Activated naive CD4-positive, alpha-beta T cell treated with Interleukin-2 at 50 U/mL for 16 hours (primary cell): ENCODE data around the gene TSR2.
"Not testable (repeated sequence)": the region's sequence is repeated elsewhere in the genome, so short reads cannot be mapped to it uniquely, and the experiment has no call there.

Experiments
- DNase-seq: peaks from one replicate; pipeline ENCODE4 v3.0.0-alpha.2; 2020

TSR2 gene

DNA sequence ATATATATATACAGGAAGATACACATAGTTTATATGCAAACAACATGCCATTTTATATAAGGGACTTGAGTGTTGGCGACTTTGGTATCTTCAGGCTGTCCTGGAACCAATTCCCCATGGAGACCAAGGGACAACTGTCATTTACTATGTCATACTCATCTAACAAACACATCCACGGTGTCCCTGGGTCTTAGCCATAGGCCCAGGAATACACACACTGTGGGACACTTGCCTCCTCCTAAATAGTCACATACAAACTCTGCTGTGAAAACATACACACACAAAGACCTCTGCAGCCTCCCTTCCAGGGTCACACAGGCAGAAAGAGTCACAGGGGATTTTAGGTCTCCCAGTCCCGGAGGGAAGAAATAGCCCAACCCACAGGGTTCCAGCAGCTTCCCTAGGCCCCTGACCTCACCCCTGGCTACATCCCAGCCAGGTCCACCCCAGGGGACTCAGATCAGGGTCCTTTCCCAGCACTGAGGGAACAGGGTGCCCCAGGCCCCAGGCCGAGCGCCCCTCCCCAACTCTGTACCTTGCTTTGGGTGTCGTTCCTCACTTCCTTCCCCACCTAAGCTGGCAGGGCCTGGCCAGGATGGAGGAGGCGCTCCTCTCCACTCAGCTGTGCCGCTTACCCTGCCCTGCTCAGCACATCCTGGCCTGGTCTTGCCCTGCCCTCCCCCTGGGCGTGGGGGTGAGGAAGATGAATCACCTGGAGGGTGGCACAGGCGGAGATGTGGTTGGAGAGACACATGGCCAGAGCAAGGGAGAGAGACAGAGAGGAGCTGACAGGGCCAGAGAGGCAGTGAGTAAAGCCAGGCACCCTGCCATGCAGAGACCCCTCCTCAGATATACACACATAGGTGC lies 34.0 kb downstream of the TSR2 start:
- no peak for DNase-seq

DNA sequence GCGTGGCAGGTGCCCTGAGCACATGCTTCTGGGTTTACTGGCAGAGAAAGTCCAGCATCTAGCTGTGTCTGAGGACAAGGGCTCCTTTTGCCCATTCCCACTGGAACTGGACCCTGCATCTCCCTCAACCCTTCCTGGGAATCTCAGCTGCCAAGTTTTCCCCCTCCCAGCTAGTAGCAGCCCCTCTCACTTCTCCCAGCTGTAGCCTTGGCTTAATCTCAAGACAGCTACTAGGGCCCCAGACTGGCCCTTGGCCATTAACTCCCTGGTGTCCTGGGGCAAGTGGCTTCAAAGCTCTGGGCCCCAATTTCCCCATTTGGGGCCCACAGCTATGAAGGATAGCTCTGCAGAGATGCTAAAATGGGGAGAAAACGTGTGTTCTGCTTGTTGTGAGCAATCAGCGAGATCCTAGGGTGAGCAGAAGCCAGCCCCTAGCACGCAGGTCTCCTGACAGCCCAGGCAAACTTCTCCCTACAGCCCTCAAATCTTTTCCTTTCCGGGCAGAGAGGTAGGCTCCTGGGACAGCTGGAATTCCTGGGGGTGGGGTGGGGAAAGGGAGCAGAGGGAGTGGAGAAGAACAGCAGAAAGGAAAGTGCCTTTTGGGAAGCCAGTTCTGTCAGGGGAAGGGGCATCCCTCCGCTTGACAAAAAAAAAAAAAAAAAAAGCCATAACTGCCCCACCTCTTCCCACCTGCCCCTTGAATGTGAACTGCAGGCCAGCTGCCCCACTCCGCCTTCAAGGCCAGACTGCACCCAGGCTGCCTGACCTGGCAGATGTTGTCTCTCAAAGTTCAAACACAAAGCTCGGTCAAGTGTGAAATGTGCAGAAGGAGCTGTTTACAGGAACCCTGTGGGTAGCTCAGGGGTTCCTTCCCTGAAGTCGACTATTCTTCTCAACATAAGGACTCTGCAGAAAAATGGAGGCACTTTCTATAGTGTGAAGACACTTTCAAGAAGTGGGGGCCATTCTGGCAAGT lies 39.2 kb downstream of the TSR2 start:
- DNase-seq = no peak

DNA sequence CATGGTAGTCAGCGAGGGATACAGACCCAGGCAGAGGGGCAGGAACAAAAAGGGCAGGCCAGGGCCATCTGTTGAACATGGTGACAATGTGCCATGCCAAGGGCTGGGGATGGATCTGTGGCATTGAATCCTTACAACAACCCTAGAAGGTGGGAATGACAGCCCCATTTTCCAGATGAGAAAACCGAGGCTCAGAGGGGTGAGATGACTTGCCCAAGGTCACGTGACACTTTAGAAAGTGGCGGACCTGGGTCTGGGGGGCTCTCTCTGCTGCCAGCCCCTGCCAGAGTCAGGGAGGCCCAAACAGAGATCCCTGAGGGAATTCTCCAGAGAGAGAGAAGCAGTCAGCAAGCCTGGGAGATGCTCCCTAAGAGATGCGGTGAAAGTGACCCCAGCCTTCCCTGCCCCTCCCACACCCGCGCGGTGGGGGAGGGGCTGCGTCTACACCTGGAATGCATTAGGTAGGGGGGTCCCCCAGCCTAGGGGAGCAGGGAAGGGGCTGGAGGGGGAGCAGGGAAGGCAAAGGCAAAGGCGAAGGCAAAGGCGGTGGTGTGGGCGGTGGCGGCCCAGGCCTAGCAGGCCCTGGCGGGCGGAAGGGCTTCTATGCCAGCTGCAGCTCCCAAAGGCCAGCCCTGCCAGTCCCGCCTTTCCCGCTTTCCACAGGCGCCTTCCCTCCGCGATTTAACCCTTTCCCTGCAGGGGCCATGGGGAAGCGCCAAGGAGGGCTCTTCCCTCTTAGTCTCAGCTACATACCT lies 42.8 kb downstream of the TSR2 start:
- no peak for DNase-seq

DNA sequence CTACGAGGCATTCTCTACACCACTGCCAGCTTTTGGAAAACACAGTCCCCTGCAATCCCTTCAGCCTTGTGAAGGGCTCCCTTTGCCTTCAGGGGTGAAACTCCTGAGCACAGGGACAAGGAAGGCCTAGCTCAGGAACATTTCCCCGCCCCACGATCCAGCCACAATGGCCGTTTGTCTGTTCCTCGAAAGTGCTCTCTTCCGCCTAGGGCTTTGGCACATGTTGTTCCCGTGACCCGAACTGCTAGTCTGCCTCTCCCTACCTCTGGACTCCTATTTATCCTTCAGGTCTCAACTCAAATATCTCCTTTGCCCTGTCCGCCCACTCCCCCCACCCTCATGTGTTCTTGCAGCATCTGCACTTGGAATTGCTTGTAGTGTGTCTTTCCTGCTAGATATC lies 43.7 kb downstream of the TSR2 start:
- no peak for DNase-seq

DNA sequence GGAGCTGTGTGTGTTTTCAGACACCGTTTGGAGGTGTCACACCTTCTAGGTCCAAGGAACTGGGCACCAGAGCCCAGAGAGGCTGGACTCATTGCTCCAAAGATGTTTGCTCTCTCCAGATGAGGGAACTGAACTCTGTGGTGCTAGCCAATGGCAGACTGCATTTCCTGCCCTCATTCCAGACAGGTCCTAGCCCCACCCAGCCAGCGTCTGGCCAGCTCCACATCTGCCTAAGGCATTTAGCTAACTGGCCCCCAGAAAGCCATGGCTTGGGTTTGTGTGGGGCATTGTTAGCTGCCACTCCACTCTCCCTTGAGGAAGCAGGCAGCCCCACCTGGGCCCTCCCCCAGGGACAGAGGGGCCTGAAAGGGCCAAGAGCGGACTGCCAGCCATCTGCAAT lies 44.5 kb downstream of the TSR2 start:
- no peak for DNase-seq

DNA sequence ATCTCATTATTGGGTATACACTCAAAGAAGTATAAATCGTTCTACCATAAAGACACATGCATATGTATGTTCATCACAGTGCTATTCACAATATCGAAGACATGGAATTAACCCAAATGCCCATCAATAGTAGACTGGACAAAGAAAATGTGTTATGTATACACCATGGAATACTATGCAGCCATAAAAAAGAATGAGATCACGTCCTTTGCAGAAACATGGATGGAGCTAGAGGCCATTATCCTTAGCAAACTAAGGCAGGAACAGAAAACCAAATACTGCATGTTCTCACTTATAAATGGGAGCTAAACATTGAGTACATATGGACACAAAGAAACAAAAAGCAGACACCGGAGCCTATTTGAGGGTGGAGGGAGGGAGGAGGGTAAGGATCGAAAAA lies 49.6 kb downstream of the TSR2 start:
- DNase-seq = not testable (repeated sequence)

DNA sequence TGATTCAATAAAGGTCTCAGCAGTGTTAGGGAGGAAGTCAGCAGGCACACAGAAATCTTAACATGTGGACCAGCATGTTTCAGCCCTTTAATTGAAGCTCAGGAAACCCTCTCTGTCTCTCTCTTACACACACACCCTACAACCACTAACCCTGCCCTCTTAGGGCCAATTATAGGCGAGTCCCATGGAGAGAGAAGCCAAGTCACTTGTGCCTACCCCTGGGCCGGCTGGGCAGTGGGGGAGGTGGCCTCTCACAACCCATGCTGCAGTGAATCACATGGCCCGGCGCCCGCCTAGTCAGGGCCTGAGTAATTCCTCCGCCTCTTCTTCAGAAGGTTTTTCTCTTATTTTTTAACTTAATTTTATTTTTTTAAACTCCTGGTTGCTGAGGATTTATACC lies 52.1 kb downstream of the TSR2 start:
- no peak for DNase-seq

DNA sequence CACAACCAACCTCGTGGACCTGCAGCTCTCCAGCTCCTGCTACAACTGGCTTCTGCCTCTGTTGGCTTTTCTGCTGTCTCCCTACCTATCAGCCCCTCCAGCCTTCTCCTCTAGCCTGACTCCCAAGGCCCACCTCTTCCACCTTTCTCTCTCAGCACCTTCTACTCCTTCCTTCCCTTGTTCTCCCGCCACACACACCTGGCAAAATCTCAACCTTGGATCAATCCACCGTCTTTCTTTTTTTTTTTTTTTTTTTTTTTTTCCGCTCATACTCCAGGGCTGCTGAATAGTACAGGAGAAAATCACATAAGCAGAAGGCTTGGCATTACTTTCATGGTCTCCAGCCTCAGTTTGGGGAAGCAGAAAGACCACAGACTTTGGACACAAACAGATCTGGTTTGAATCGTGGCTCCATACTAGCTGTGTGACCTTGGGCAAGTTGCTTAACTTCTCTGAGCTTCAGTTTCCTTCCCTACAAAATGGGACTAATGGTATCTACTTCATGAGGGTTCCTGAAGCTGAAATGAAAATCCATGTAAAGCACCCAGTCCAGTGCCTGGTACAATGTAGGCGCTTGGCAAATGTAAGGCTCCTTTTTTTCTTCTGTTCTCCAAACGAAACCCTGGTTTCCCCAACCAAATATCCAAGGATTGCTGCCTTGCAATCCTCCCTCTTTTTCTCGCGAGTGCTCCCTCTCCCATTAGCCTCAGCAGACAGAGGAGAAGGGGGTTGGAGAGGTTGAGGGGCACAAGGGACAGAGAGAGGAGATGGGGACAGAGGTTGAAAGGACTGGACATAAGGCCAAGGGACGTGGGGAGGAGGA lies 54.2 kb downstream of the TSR2 start:
- no peak for DNase-seq
